Body of pancreas (tissue), 4 donors: Measurements from ENCODE around the gene OPRL1. TPM values are rescaled to one million over a fixed set of nuclear protein-coding genes. Genes with fewer than 3 reads are reported as not detected.
A peak's percentile ranks its signal among the peaks of the same experiment; 100 is the strongest.

Source experiments
- ATAC-seq: fragments of 150-250 bp; one replicate; pipeline ENCODE4 v1.9.1; 2016
- DNase-seq, 4 donors: peaks; one replicate each; pipeline ENCODE4 v3.0.0-alpha.2; 2019
- H3K27ac ChIP-seq, 4 donors: fragments of 200-600 bp; sonication (generic); 1 replicate in 3 of 4; 2 replicates in 1 of 4; pipeline versions ENCODE4 v1.5.1 to v1.6.1; 2016 to 2019; ENCODE audit warnings: mild to moderate bottlenecking in 1 of 4, mixed read lengths in 1 of 4, moderate library complexity in 1 of 4
- H3K27me3 ChIP-seq, 2 donors: fragments of 200-600 bp; sonication (generic); one replicate each; pipeline ENCODE4 v1.6.0; 2016; ENCODE audit warnings: mild to moderate bottlenecking in 1 of 2
- H3K36me3 ChIP-seq, 2 donors: fragments of 200-600 bp; sonication (generic); replicated peaks in 1 of 2; 2 replicates each; pipeline ENCODE4 v1.5.1; 2016; ENCODE audit warnings: low read depth in 2 of 2; ENCODE audit not compliant: insufficient read depth in 1 of 2
- H3K4me1 ChIP-seq: fragments of 200-600 bp; sonication (generic); one replicate; pipeline ENCODE4 v1.6.0; 2016
- H3K4me3 ChIP-seq, 2 donors: fragments of 200-600 bp; sonication (generic); 1 replicate in 1 of 2; 2 replicates in 1 of 2; pipeline ENCODE4 v1.5.1; 2016 to 2019
- H3K9me3 ChIP-seq, 3 donors: fragments of 200-600 bp; sonication (generic); 1 replicate in 2 of 3; 2 replicates in 1 of 3; pipeline ENCODE4 v1.5.1; 2016
- POLR2A ChIP-seq, 3 donors: fragments of 450-650 bp; IDR thresholded peaks; one replicate each; pipeline ENCODE4 v1.6.1; 2016; ENCODE audit warnings: antibody characterized with exemption in 3 of 3, mild to moderate bottlenecking in 2 of 3
- WGBS, 2 donors: methylation state at CpG; one replicate each; pipeline ENCODE4 v1.1.5; 2017; 5-methylcytosine and 5-hydroxymethylcytosine counted together
- intact Hi-C: fragments of 100-400 bp; cut with DNase I; formaldehyde crosslinking; loops from one replicate; pipeline ENCODE4 v1.15.1; 2023
- total RNA-seq, 2 donors: library from RNA; depleted of rRNA; stranded (reverse); fragments of >200 nt; gene quantifications; one replicate each; pipeline ENCODE4 v1.1.0, GENCODE V29; 2016
- TF ChIP-seq, protein P1 (sequence below), 7 experiments: fragments of 450-650 bp in 4 of 7; fragments of 200-600 bp in 3 of 7; sonication (generic) in 3 of 7; IDR thresholded peaks; one replicate each; pipeline ENCODE4 v1.5.1; 2016 to 2019; ENCODE audit warnings: antibody characterized with exemption in 7 of 7

OPRL1 gene
- total RNA-seq, 2 donors from 2014 or later = 1.0 to 2.6 TPM

DNA sequence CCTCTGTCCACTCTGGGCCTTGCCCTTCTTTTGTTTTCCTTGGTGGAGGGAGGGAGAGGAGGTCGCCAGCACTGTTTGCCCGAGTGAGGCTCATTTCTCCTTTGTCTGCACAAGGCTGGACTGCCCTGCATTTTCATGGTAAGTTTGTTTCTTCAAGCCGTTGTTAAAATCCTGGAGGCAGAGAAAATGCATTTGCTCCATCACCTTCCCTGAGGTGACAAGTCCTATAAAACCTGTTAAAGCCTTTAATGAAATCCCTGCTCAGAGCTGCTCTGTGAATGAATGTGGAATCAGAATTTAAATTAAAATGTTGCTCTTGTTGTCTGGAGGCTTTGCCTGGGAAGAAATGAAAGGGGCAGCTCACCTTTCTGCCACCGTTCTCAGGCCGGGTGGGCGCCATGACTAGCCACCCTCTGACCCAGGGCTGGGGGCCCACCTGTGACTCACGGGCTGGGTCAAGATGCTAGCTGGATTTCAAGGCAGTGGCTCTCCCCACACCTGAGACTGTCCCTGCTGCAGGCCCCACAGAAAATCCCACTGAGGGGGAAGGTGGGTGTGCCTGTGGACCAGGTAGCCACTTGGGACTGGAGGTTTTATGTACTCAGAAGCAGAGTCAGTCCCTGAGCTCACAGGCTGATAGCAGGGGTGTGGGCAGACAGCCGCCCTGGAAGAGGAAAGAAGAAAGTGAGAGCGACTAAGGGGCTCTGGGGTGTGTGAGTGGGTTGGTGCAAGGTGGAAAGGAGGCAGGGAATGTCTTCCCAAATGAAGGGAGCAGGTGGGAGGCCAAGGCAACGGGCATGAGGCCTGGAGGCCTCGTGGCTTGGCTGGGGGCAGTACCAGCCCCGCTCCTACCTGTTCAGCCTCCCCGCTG lies 60.4 kb downstream of the OPRL1 start:
- TF ChIP-seq, protein P1, sequence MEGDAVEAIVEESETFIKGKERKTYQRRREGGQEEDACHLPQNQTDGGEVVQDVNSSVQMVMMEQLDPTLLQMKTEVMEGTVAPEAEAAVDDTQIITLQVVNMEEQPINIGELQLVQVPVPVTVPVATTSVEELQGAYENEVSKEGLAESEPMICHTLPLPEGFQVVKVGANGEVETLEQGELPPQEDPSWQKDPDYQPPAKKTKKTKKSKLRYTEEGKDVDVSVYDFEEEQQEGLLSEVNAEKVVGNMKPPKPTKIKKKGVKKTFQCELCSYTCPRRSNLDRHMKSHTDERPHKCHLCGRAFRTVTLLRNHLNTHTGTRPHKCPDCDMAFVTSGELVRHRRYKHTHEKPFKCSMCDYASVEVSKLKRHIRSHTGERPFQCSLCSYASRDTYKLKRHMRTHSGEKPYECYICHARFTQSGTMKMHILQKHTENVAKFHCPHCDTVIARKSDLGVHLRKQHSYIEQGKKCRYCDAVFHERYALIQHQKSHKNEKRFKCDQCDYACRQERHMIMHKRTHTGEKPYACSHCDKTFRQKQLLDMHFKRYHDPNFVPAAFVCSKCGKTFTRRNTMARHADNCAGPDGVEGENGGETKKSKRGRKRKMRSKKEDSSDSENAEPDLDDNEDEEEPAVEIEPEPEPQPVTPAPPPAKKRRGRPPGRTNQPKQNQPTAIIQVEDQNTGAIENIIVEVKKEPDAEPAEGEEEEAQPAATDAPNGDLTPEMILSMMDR (IDR thresholded peaks at IDR 0.05) = no peak
- no peak for TF ChIP-seq POLR2A (IDR thresholded peaks at IDR 0.05)

DNA sequence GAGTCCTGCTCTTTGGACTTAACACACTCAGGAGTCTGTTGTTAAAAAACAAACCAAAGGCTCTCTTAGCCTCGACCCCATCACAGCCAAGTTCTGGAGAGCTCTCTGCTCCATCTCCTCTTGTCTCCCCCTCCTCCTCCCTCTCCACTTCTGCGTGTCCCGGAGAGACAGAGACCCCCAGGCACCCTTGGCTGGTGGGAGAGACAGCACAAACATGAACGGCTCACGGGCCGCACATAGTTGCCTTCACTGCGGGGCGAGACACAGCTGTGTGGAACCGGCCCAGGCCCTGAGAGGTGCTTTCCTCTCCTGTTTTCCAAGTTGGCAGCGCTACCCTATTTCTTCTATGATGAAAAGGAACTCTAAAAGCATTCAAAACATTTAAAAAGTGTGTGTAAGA lies 61.1 kb downstream of the OPRL1 start:
- no peak for ATAC-seq
- Histone ChIP-seq H3K4me3 (no peak overlapping the region), H3K27ac (no peak overlapping the region), H3K4me1 (no peaks in the 10 kb centered on the region), H3K9me3 (peaks cover 0 to 10% (median 0%) of the 10 kb centered on the region in 3 donors), H3K36me3 (no peaks in the 10 kb centered on the region), H3K27me3 (no peaks in the 10 kb centered on the region)
- intact Hi-C loops = no loop called here
- DNase-seq = no peak
- 61 to 68% methylated on average over 10 of the region's 10 CpGs for WGBS, 2 donors
- TF ChIP-seq POLR2A (IDR thresholded peaks at IDR 0.05) = no peak
- TF ChIP-seq, protein P1 (IDR thresholded peaks at IDR 0.05) = no peak

More for the DNA sequence above, 60.4 kb downstream of the OPRL1 start:
- Histone ChIP-seq H3K9me3 (peaks cover 0 to 6% (median 0%) of the 10 kb centered on the region in 3 donors), H3K27me3 (no peaks in the 10 kb centered on the region), H3K36me3 (no peaks in the 10 kb centered on the region), H3K4me3 (no peak overlapping the region), H3K27ac (no peak overlapping the region), H3K4me1 (no peaks in the 10 kb centered on the region)
- 65 to 80% methylated on average over 13 of the region's 13 CpGs for WGBS, 2 donors
- intact Hi-C loops = no loop called here
- ATAC-seq (no peak), DNase-seq (peak in 1 of 4 donors; percentile 2)

DNA sequence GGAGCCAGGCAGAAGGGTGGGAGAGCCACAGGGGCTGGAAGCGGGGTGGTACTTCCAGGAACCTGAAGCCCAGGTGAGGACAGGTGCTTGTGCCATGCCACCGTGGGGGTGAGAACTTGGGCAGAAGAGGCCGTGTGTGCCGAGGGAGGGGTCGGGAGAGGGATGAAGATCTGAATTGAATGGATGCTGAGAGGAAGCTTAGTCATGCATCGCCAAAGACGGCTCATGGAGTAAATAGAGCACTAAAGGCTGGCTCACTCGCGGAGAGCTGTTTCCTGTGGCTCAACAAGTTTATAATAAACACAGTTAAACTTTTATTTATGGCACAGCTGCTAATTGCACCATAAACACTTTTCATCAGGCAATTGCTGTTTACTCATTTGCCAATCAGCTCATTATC lies 62.7 kb downstream of the OPRL1 start:
- Histone ChIP-seq H3K4me3 (no peak overlapping the region), H3K36me3 (no peaks in the 10 kb centered on the region), H3K4me1 (no peaks in the 10 kb centered on the region), H3K27me3 (no peaks in the 10 kb centered on the region), H3K27ac (no peak overlapping the region), H3K9me3 (peaks cover 0 to 10% (median 0%) of the 10 kb centered on the region in 3 donors)
- no peak for TF ChIP-seq POLR2A (IDR thresholded peaks at IDR 0.05)
- TF ChIP-seq, protein P1 (IDR thresholded peaks at IDR 0.05) = no peak
- ATAC-seq = no peak
- WGBS, 2 donors = 33 to 40% methylated on average over 9 of the region's 9 CpGs
- intact Hi-C loops = no loop called here
- peak in 1 of 4 donors; percentile 3 for DNase-seq

DNA sequence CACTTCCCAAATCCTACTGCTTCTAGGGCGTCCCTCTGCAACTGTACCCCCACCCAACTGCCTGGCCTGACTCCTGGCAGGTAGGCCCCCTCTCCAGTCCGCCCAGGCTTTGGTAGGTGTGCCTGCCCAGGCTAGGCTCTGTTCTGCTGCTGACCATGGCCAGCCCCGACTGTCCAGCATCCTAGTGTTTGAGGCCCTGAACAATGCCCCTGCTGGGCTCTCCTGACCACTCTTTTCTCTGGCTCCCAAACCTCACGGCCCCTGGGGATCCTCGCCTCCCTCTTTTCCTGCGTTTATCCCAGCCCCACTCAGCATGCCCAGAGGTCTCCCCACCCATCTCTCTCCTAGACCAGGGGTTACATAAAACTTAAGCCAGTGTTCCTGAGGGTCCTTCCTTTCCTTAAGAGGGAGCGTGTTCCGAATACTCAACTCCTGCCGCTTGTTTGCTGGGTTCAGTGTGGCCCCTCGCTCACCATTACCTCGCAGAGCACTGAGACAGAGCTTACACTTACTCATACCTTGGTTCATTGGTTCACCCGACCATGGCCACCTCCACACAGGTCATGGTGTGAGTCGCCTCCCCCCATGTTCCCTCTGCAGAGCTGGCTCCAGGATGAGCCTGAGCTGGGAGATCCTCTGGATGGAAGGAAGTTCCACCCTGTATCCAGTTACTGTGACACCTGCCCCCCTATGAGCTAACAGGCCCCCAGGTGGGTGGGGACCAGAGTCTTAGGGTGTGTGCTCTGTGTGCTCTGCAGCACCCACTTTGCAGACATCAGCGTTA lies 63.3 kb downstream of the OPRL1 start:
- intact Hi-C loops = no loop called here
- H3K9me3 ChIP-seq = peaks cover 0 to 10% (median 0%) of the 10 kb centered on the region in 3 donors
- no peaks in the 10 kb centered on the region for H3K4me1 ChIP-seq
- no peaks in the 10 kb centered on the region for H3K36me3 ChIP-seq
- H3K4me3 ChIP-seq = no peak overlapping the region
- ATAC-seq (no peak), DNase-seq (peak in 1 of 4 donors; percentile 2)
- WGBS, 2 donors = 62 to 66% methylated on average over 14 of the region's 14 CpGs
- no peak overlapping the region for H3K27ac ChIP-seq
- no peaks in the 10 kb centered on the region for H3K27me3 ChIP-seq
- TF ChIP-seq, protein P1 (IDR thresholded peaks at IDR 0.05) = no peak
- TF ChIP-seq POLR2A (IDR thresholded peaks at IDR 0.05) = no peak
